ENCODE measurements around the gene SEC31A. TPM values are rescaled to one million over a fixed set of nuclear protein-coding genes. Genes with fewer than 3 reads are reported as not detected.
"Not testable (repeated sequence)": the region's sequence is repeated elsewhere in the genome, so short reads cannot be mapped to it uniquely, and the experiment has no call there.

The SEC31A gene
- polyA plus RNA-seq, 1 donor = 311 TPM

DNA sequence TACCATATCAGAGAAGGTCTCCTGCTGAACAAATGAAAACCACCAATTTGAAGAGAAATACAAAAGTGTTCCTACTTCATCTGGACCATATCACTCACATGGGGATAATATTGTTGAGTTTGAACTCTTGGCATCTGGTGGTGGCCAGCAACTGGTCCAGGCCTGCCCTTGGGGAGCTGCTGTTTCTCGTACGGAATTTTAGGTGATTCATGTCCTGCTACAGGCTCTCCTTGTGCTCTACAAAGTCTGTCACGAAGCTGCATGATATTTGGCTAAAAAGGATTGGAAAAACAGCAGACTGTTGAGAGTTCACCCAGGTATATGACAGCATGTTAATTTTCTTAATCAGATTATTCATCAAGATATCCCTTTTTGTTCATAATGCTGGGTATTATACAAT is 42.2 kb downstream of the SEC31A start:
- peaks cover 61% of the 10 kb centered on the region for H3K36me3 ChIP-seq (ENCODE audit: control insufficient read depth, insufficient read depth, low read length)

DNA sequence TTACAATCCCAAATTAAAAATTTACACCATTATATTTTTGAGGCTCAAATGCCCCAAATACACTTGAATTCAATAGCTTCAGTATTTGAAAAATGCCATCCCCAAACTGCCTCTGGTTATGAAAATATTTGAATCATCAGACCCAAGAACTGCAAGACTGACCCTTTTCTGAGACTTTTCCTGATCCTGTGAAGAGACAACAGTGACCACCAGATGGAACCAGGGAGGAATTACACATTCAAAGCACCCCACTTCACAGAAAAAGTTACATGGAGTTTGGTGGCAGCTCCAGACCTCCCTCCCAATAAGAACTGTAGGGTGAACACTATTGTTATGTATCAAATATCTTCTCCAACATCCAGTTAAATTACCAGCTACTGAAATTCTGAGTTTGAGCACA is 48.4 kb downstream of the SEC31A start:
- Histone ChIP-seq H3K4me1 (ENCODE audit: control insufficient read depth, insufficient read depth, low read length) (no peaks in the 10 kb centered on the region), H3K9me3 (ENCODE audit: control insufficient read depth, low read depth, low read length) (no peaks in the 10 kb centered on the region), H3K27ac (ENCODE audit: low read length) (no peak overlapping the region), H3K36me3 (ENCODE audit: control insufficient read depth, insufficient read depth, low read length) (peaks cover 63% of the 10 kb centered on the region), H3K4me3 (ENCODE audit: low read length) (no peak overlapping the region), H3K27me3 (ENCODE audit: control insufficient read depth, insufficient read depth, low read length) (no peaks in the 10 kb centered on the region)
- no peak for DNase-seq

More for the DNA sequence above, 42.2 kb downstream of the SEC31A start:
- peaks cover 5% of the 10 kb centered on the region for H3K4me1 ChIP-seq (ENCODE audit: control insufficient read depth, insufficient read depth, low read length)
- H3K27me3 ChIP-seq (ENCODE audit: control insufficient read depth, insufficient read depth, low read length) = no peaks in the 10 kb centered on the region
- no peak overlapping the region for H3K4me3 ChIP-seq (ENCODE audit: low read length)
- WGBS (ENCODE audit: insufficient coverage, low lambda C conversion rate) = no CpG with 5 or more reads among the region's 3 CpGs
- no peaks in the 10 kb centered on the region for H3K9me3 ChIP-seq (ENCODE audit: control insufficient read depth, low read depth, low read length)
- H3K27ac ChIP-seq (ENCODE audit: low read length) = no peak overlapping the region
- DNase-seq = no peak

DNA sequence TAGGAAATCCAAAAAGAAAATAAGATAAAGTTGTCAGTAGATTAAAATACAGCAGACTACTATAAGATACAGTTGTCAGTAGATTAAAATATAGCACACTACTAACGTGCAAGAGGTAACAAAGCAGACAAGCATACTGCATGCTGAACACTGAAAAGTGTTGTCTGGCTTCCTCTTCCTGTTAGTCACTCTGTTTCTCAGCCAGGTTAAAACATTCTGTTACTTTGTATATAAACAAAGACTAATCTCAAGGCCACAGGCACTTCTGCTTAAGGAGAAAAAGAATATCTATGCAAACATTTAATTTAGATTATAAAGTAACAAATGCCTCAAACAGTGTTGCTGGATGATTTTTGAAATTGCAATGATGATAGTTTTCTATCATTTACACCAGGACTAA is 51.3 kb downstream of the SEC31A start:
- Histone ChIP-seq H3K4me3 (ENCODE audit: low read length) (no peak overlapping the region), H3K36me3 (ENCODE audit: control insufficient read depth, insufficient read depth, low read length) (peaks cover 62% of the 10 kb centered on the region), H3K4me1 (ENCODE audit: control insufficient read depth, insufficient read depth, low read length) (no peaks in the 10 kb centered on the region), H3K27me3 (ENCODE audit: control insufficient read depth, insufficient read depth, low read length) (no peaks in the 10 kb centered on the region), H3K9me3 (ENCODE audit: control insufficient read depth, low read depth, low read length) (no peaks in the 10 kb centered on the region), H3K27ac (ENCODE audit: low read length) (no peak overlapping the region)
- WGBS (ENCODE audit: insufficient coverage, low lambda C conversion rate) = no CpG with 5 or more reads among the region's 1 CpG
- DNase-seq = no peak

DNA sequence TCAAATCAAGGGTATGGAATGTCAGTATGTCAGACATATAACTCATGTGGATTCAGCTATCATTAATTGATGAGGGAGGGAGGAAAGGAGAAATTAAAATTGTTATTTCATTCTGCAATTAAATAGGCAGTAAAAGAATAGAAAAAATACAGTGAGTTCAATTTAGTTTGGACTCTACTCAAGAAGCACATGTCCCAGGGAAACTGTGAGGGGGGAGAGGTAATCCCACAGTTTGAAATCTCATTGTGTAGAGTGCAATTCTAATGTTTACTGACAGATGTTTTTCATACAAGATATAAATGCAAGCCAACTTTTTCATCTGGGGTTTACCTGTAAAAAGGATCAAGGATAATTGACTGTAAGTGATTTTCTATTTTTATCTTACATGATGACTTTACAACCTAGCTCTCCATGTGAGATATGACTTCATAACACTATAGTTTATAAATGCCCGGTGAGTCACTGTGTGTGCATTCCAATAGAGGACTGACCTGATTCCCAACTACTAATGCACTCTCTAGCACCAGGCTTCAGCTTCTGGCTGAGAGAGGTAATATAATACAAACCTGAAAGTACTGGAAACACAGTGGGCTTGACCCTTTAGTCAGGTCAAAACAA is 57.1 kb downstream of the SEC31A start:
- H3K36me3 ChIP-seq (ENCODE audit: control insufficient read depth, insufficient read depth, low read length) = peaks cover 37% of the 10 kb centered on the region
- WGBS (ENCODE audit: insufficient coverage, low lambda C conversion rate) = no CpG with 5 or more reads among the region's 1 CpG
- H3K4me1 ChIP-seq (ENCODE audit: control insufficient read depth, insufficient read depth, low read length) = peaks cover 6% of the 10 kb centered on the region
- H3K9me3 ChIP-seq (ENCODE audit: control insufficient read depth, low read depth, low read length) = no peaks in the 10 kb centered on the region
- no peak overlapping the region for H3K4me3 ChIP-seq (ENCODE audit: low read length)
- DNase-seq = peak; percentile 68 to 90
- H3K27ac ChIP-seq (ENCODE audit: low read length) = peak overlapping the region; percentile 80
- no peaks in the 10 kb centered on the region for H3K27me3 ChIP-seq (ENCODE audit: control insufficient read depth, insufficient read depth, low read length)

DNA sequence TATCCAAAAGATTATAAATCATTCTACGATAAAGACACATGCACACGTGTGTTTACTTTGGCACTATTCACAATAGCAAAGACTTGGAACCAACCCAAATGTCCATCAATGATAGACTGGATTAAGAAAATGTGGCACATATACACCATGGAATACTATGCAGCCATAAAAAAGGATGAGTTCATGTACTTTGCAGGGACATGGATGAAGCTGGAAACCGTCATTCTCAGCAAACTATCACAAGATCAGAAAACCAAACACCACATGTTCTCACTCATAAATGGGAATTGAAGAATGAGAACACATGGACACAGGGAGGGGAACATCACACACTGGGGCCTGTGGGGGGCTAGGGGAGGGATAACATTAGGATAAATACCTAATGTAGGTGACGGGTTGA is 57.9 kb downstream of the SEC31A start:
- H3K27ac ChIP-seq (ENCODE audit: low read length) = peak overlapping the region; percentile 80
- H3K4me3 ChIP-seq (ENCODE audit: low read length); DNase-seq; H3K27me3 ChIP-seq (ENCODE audit: control insufficient read depth, insufficient read depth, low read length); H3K4me1 ChIP-seq (ENCODE audit: control insufficient read depth, insufficient read depth, low read length); H3K9me3 ChIP-seq (ENCODE audit: control insufficient read depth, low read depth, low read length): not testable (repeated sequence)
- WGBS (ENCODE audit: insufficient coverage, low lambda C conversion rate) = no CpG with 5 or more reads among the region's 4 CpGs
- H3K36me3 ChIP-seq (ENCODE audit: control insufficient read depth, insufficient read depth, low read length) = peaks cover 38% of the 10 kb centered on the region

DNA sequence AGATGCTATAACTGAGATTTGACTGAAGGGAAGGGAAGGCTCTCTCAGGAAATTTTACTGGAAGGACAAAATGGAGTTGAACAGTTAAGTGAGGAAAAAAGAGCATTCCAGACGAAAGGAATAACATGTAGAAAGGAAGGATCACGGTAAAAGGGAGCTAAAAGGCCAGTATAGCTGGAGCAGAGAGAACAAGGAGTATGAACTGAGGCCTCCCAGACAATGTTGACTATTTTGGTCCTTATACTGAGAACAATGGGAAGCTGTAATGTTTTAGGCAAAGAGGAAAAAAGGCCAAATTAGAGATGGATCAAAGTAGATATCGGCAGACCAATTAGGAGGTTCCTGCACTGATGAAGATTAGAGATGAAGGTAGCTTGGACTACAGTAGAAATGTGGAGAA is 65.5 kb downstream of the SEC31A start:
- Histone ChIP-seq H3K36me3 (ENCODE audit: control insufficient read depth, insufficient read depth, low read length) (peaks cover 81% of the 10 kb centered on the region), H3K27me3 (ENCODE audit: control insufficient read depth, insufficient read depth, low read length) (no peaks in the 10 kb centered on the region), H3K27ac (ENCODE audit: low read length) (no peak overlapping the region), H3K4me1 (ENCODE audit: control insufficient read depth, insufficient read depth, low read length) (no peaks in the 10 kb centered on the region), H3K9me3 (ENCODE audit: control insufficient read depth, low read depth, low read length) (no peaks in the 10 kb centered on the region), H3K4me3 (ENCODE audit: low read length) (no peak overlapping the region)
- WGBS (ENCODE audit: insufficient coverage, low lambda C conversion rate) = 88% methylated on average over 2 of the region's 3 CpGs
- no peak for DNase-seq

DNA sequence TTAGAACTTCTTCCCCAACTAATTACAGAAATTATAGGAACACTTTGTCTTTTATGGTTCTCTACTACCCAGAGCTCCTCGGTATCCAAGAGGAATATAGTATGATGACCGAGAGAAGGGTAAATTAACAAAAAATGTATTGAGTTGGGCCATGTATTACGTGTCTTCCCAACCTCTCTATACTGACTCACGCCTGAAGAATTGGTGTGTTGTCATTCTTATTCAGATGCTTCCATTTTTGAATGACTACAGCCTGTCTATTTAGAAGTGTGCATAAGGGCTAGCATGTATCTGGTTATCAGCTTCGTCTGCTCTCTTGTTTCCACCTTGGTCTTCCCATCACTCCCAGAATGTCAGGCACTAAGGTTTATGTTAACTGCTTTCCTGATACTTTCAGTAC is 67.9 kb downstream of the SEC31A start:
- no peak overlapping the region for H3K4me3 ChIP-seq (ENCODE audit: low read length)
- H3K27ac ChIP-seq (ENCODE audit: low read length) = no peak overlapping the region
- no peaks in the 10 kb centered on the region for H3K9me3 ChIP-seq (ENCODE audit: control insufficient read depth, low read depth, low read length)
- DNase-seq = no peak
- peaks cover 86% of the 10 kb centered on the region for H3K36me3 ChIP-seq (ENCODE audit: control insufficient read depth, insufficient read depth, low read length)
- 100% methylated on average over 1 of the region's 5 CpGs for WGBS (ENCODE audit: insufficient coverage, low lambda C conversion rate)
- no peaks in the 10 kb centered on the region for H3K27me3 ChIP-seq (ENCODE audit: control insufficient read depth, insufficient read depth, low read length)
- H3K4me1 ChIP-seq (ENCODE audit: control insufficient read depth, insufficient read depth, low read length) = no peaks in the 10 kb centered on the region

DNA sequence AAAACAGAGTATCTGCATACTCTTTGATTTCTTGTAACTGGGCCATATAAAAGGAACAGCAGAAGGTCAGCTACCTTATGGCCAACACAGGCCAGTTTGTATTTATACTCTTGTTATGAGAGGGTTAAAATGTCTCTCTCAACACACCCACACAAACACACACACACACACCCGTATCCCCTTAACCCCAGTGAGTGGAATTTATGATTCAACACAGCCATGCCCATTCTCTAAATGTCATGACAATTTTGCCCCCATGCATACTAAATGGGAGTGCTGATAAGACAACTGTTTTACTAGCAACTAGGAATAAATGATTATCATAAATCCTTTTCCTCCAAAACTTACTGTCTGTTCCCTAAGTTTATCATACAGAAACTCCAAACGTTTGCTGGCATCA is 70.3 kb downstream of the SEC31A start:
- no peak overlapping the region for H3K4me3 ChIP-seq (ENCODE audit: low read length)
- H3K27me3 ChIP-seq (ENCODE audit: control insufficient read depth, insufficient read depth, low read length) = no peaks in the 10 kb centered on the region
- no peak overlapping the region for H3K27ac ChIP-seq (ENCODE audit: low read length)
- peaks cover 79% of the 10 kb centered on the region for H3K36me3 ChIP-seq (ENCODE audit: control insufficient read depth, insufficient read depth, low read length)
- no peaks in the 10 kb centered on the region for H3K4me1 ChIP-seq (ENCODE audit: control insufficient read depth, insufficient read depth, low read length)
- WGBS (ENCODE audit: insufficient coverage, low lambda C conversion rate) = no CpG with 5 or more reads among the region's 2 CpGs
- DNase-seq = no peak
- no peaks in the 10 kb centered on the region for H3K9me3 ChIP-seq (ENCODE audit: control insufficient read depth, low read depth, low read length)

DNA sequence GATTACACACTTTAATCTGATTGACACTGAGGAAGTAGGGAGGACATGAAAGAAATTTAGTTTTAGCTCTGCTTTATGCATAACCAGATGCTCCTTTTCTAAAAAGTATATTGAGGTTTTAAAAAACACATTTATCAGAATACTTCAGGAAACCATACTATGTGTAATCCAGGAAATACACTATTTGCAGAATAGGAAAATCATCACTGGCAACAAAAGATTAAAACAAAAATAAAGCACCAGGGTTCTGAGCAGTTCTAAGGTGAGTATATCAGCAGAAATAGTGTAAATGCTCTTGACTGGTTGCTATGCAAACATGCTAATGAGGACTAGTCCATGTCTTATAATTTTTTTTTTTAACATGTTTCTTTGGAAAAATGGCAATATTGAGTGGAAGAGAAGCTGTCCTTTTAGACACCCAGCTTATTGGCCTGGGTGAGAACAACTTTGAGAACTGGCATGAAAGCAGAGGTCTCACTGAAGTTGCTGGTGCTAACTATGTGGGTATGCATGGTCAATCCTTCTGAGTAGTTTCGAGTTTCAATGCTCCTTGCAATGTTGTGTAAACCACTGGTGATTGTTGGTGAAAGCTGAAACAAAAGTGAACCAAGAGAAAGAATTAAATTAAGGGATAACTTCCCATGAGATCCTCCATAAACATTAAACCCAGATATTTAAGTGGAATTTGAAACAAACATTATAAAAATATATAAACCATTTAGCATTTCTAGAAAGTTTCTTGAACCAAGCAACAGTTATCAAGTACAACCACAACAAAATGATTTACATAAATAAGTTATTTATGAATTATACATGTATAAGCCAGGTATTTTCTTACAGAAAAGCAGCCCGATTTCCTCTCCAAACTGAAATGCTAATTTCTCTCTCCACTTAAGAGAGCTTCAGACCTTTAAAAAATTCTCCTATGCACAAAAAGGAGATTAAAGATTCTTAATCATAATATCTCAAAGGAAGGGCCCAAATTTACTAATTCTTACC is 72.0 kb downstream of the SEC31A start:
- WGBS (ENCODE audit: insufficient coverage, low lambda C conversion rate) = no CpG with 5 or more reads among the region's 2 CpGs
- no peak for DNase-seq
- Histone ChIP-seq H3K27me3 (ENCODE audit: control insufficient read depth, insufficient read depth, low read length) (no peaks in the 10 kb centered on the region), H3K4me1 (ENCODE audit: control insufficient read depth, insufficient read depth, low read length) (no peaks in the 10 kb centered on the region), H3K9me3 (ENCODE audit: control insufficient read depth, low read depth, low read length) (no peaks in the 10 kb centered on the region), H3K4me3 (ENCODE audit: low read length) (no peak overlapping the region), H3K27ac (ENCODE audit: low read length) (no peak overlapping the region), H3K36me3 (ENCODE audit: control insufficient read depth, insufficient read depth, low read length) (peaks cover 62% of the 10 kb centered on the region)

DNA sequence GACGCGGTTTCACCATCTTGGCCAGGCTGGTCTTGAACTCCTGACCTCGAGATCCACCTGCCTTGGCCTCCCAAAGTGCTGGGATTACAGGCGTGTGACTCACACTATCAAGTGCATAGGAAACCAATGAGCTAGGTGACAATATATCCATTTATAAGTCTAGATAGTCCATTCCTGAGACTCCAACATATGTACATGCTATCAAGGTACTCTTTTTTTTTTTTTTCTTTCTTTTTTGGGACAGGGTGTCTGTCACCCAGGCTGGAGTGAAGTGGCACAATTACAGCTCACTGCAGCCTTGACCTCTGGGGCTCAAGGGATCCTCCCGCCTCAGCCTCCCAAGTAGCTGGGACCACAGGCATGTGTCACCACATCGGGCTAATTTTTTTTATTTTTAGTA is 74.1 kb downstream of the SEC31A start:
- not testable (repeated sequence) for DNase-seq; H3K4me3 ChIP-seq (ENCODE audit: low read length); H3K9me3 ChIP-seq (ENCODE audit: control insufficient read depth, low read depth, low read length); H3K4me1 ChIP-seq (ENCODE audit: control insufficient read depth, insufficient read depth, low read length); H3K27ac ChIP-seq (ENCODE audit: low read length); H3K27me3 ChIP-seq (ENCODE audit: control insufficient read depth, insufficient read depth, low read length)
- 100% methylated on average over 2 of the region's 6 CpGs for WGBS (ENCODE audit: insufficient coverage, low lambda C conversion rate)
- peaks cover 43% of the 10 kb centered on the region for H3K36me3 ChIP-seq (ENCODE audit: control insufficient read depth, insufficient read depth, low read length)

All from large intestine (tissue), 3 donors.